ENCODE results near the gene TMEM100. TPM values are rescaled to one million over a fixed set of nuclear protein-coding genes. Genes with fewer than 3 reads are reported as not detected.
A peak's percentile ranks its signal among the peaks of the same experiment; 100 is the strongest.

Gene TMEM100
- total and polyA plus RNA-seq, 2 donors (not counting 3 experiments of a cell fraction or from before 2014, with no cell fraction given) = not detected

DNA sequence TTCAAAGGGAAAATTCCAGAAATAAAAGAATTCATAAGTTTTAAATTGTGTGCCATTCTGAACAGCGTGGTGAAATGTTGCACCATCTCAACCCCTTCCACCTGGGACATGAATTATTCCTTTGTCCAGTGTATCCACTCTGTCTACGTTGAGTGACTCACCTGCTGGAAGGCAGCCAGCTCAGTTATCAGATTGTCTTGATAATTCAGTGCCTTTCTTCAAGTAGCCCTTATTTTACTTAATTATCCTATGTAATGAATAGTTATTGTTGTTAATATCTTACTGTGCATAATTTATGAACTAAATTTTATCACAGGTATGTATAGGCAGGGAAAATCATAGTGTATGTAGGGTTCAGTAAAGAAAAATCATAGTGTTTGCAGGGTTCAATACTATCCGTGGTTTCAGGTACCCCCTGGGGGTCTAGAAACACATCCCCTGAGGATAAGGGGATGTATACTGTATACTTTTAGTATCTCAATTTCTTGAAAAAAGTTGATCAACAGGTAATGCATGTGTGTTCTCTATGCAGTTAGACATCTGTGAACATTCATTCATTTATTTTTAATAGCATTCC is 20.5 kb upstream of the TMEM100 start:
- intact Hi-C loops (cut with micrococcal nuclease) (no loop called here), dilution Hi-C loops (cut with MboI; ENCODE audit: extremely low pct_ligation_motif_present, low sequenced_read_pairs) (no loop called here)
- H3K4me2 ChIP-seq (ENCODE audit: insufficient read depth, low read length) = no peak overlapping the region

DNA sequence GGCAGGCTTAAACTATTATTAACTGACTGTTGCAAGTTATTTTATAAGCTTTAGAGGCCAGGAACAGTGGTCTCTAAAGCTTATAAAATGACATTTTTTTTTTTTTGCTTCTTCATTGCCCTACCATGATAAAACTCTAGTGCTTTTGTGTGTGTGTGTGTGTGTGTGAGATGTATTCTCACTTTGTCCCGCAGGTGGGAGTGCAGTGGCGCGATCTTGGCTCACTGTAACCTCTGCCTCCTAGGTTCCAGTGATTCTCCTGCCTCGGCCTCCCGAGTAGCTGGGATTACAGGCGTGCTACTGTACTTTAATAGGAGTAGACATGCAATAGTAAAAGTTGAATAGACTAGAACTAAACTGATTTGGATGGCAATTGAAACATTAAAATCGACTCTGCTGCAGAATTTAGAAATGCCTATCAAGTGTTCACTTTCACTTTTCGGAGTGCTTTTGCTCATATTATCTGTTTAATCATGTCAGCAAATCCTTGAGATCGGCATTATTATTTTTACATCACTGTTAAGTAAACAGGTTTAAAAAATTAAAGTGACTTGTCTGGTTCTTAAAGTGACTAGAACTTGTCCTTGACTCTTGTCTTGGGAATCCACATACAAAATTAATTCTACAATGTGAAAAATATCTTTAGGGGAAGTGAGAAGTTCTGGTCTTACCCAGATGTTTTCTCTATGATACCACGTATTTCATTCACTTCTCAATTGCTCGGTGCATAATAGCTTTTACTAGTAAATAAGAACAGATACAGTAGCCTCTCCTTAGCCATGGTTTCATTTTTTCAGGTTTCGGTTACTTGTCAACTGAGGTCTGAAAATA is 19.8 kb upstream of the TMEM100 start:
- Histone ChIP-seq H3K27me3 (ENCODE audit: control insufficient read depth in 2 of 2, insufficient read depth in 2 of 2, low read length in 2 of 2) (no peaks in the 10 kb centered on the region), H3K4me2 (ENCODE audit: insufficient read depth, low read length) (no peak overlapping the region), H3K4me3 (replicated peaks in 1 of 3; ENCODE audit: insufficient read depth in 1 of 3, low read depth in 1 of 3, low read length in 3 of 3) (no peak overlapping the region), H4K20me1 (replicated peaks; ENCODE audit: control insufficient read depth, extremely low read depth, insufficient read depth, low read length) (no peaks in the 10 kb centered on the region), H3K9ac (replicated peaks; ENCODE audit: extremely low read depth, insufficient read depth, low read length) (no peak overlapping the region), H3K4me1 (ENCODE audit: control insufficient read depth, extremely low read depth, insufficient read depth, low read length) (no peaks in the 10 kb centered on the region), H3K79me2 (ENCODE audit: control insufficient read depth, insufficient read depth, low read length) (no peaks in the 10 kb centered on the region), H3K9me3 (replicated peaks; ENCODE audit: control insufficient read depth, insufficient read depth, low read length) (no peaks in the 10 kb centered on the region), H2AFZ (ENCODE audit: low read depth, low read length) (no peak overlapping the region), H3K9me1 (replicated peaks; ENCODE audit: control insufficient read depth, extremely low read depth, insufficient read depth, low read length) (no peaks in the 10 kb centered on the region), H3K27ac (ENCODE audit: insufficient read depth, low read depth, low read length) (no peak overlapping the region), H3K36me3 (ENCODE audit: control insufficient read depth in 2 of 2, extremely low read depth in 1 of 2, insufficient read depth in 2 of 2, low read length in 2 of 2) (no peaks in the 10 kb centered on the region)
- CTCF ChIA-PET = interaction anchor here (0.9 to 1.4 kb wide), 3 partner anchors 8 to 24 kb away, joined by 3 to 6 read pairs (median 4); partner anchors contain the start of gene PCTP
- TF ChIP-seq FOS (IDR thresholded peaks at IDR 0.05; ENCODE audit: borderline replicate concordance, insufficient read depth, low read length) = no peak
- TF ChIP-seq JUN (IDR thresholded peaks at IDR 0.05; ENCODE audit: borderline replicate concordance, insufficient read depth, insufficient read length, low read depth) = no peak
- TF ChIP-seq, protein P1, sequence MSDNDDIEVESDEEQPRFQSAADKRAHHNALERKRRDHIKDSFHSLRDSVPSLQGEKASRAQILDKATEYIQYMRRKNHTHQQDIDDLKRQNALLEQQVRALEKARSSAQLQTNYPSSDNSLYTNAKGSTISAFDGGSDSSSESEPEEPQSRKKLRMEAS (IDR thresholded peaks at IDR 0.05; ENCODE audit: insufficient read depth, insufficient read length) = no peak
- no peak for TF ChIP-seq POLR2A (IDR thresholded peaks at IDR 0.05; ENCODE audit: low read depth, low read length)
- TF ChIP-seq GATA2 (IDR thresholded peaks at IDR 0.05; ENCODE audit: insufficient read depth, insufficient read length, low read depth, low read length) = no peak
- no peak for TF ChIP-seq EZH2 (IDR thresholded peaks at IDR 0.05; ENCODE audit: borderline replicate concordance, low read depth, low read length, severe bottlenecking)
- no peak for TF ChIP-seq MYC (IDR thresholded peaks at IDR 0.05; ENCODE audit: low read depth, low read length)
- no peak for TF ChIP-seq POLR2AphosphoS5 (IDR thresholded peaks at IDR 0.05; ENCODE audit: insufficient read depth, low read depth, low read length)
- TF ChIP-seq, protein P2, sequence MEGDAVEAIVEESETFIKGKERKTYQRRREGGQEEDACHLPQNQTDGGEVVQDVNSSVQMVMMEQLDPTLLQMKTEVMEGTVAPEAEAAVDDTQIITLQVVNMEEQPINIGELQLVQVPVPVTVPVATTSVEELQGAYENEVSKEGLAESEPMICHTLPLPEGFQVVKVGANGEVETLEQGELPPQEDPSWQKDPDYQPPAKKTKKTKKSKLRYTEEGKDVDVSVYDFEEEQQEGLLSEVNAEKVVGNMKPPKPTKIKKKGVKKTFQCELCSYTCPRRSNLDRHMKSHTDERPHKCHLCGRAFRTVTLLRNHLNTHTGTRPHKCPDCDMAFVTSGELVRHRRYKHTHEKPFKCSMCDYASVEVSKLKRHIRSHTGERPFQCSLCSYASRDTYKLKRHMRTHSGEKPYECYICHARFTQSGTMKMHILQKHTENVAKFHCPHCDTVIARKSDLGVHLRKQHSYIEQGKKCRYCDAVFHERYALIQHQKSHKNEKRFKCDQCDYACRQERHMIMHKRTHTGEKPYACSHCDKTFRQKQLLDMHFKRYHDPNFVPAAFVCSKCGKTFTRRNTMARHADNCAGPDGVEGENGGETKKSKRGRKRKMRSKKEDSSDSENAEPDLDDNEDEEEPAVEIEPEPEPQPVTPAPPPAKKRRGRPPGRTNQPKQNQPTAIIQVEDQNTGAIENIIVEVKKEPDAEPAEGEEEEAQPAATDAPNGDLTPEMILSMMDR (IDR thresholded peaks at IDR 0.05; ENCODE audit: extremely low read depth in 1 of 2, insufficient read depth in 1 of 2, low read depth in 1 of 2, low read length in 2 of 2) = no peak
- BruUV-seq (replicated peaks) = no TSS peak
- no peak for FAIRE-seq
- intact Hi-C loops (cut with micrococcal nuclease) (no loop called here), dilution Hi-C loops (cut with MboI; ENCODE audit: extremely low pct_ligation_motif_present, low sequenced_read_pairs) (no loop called here)
- POLR2A ChIA-PET = no interaction called here
- DNase-seq (ENCODE audit: low read depth, low spot score) = no peak

More for the DNA sequence above, 20.5 kb upstream of the TMEM100 start:
- DNase-seq (ENCODE audit: low read depth, low spot score) = peak; percentile 45
- TF ChIP-seq POLR2AphosphoS5 (IDR thresholded peaks at IDR 0.05; ENCODE audit: insufficient read depth, low read depth, low read length) = no peak
- TF ChIP-seq FOS (IDR thresholded peaks at IDR 0.05; ENCODE audit: borderline replicate concordance, insufficient read depth, low read length) = peak; percentile 28
- TF ChIP-seq GATA2 (IDR thresholded peaks at IDR 0.05; ENCODE audit: insufficient read depth, insufficient read length, low read depth, low read length) = peak; percentile 26
- no peak overlapping the region for H3K27ac ChIP-seq (ENCODE audit: insufficient read depth, low read depth, low read length)
- H2AFZ ChIP-seq (ENCODE audit: low read depth, low read length) = no peak overlapping the region
- H3K4me3 ChIP-seq (replicated peaks in 1 of 3; ENCODE audit: insufficient read depth in 1 of 3, low read depth in 1 of 3, low read length in 3 of 3) = no peak overlapping the region
- no peaks in the 10 kb centered on the region for H3K79me2 ChIP-seq (ENCODE audit: control insufficient read depth, insufficient read depth, low read length)
- FAIRE-seq = no peak
- no peaks in the 10 kb centered on the region for H4K20me1 ChIP-seq (replicated peaks; ENCODE audit: control insufficient read depth, extremely low read depth, insufficient read depth, low read length)
- H3K36me3 ChIP-seq (ENCODE audit: control insufficient read depth in 2 of 2, extremely low read depth in 1 of 2, insufficient read depth in 2 of 2, low read length in 2 of 2) = no peaks in the 10 kb centered on the region
- ChIA-PET POLR2A (no interaction called here), CTCF (interaction anchor here (0.9 to 1.4 kb wide), 2 partner anchors 9 to 25 kb away, joined by 3 to 4 read pairs; no protein-coding TSS in a partner anchor)
- no peaks in the 10 kb centered on the region for H3K4me1 ChIP-seq (ENCODE audit: control insufficient read depth, extremely low read depth, insufficient read depth, low read length)
- no peaks in the 10 kb centered on the region for H3K27me3 ChIP-seq (ENCODE audit: control insufficient read depth in 2 of 2, insufficient read depth in 2 of 2, low read length in 2 of 2)
- no TSS peak for BruUV-seq (replicated peaks)
- H3K9me3 ChIP-seq (replicated peaks; ENCODE audit: control insufficient read depth, insufficient read depth, low read length) = no peaks in the 10 kb centered on the region
- no peaks in the 10 kb centered on the region for H3K9me1 ChIP-seq (replicated peaks; ENCODE audit: control insufficient read depth, extremely low read depth, insufficient read depth, low read length)
- H3K9ac ChIP-seq (replicated peaks; ENCODE audit: extremely low read depth, insufficient read depth, low read length) = no peak overlapping the region

All from endothelial cell of umbilical vein (primary cell).